HG03159 (cell line): ENCODE measurements around the gene MORC2.

Experiments used
- ATAC-seq: cut with Tn5 transposase; IDR thresholded peaks from one replicate; pipeline ENCODE4 v1.9.1; 2021; ENCODE audit warnings: mild to moderate bottlenecking, moderate library complexity; ENCODE audit not compliant: unreplicated experiment

MORC2 gene

GRCh38 chr22:30875481-30876215 lies 92.9 kb downstream of the MORC2 start:
- ATAC-seq = no peak
